Measurements from ENCODE around the gene GGA3. TPM values are rescaled to one million over a fixed set of nuclear protein-coding genes. Genes with fewer than 3 reads are reported as not detected.
A peak's percentile ranks its signal among the peaks of the same experiment; 100 is the strongest.

The GGA3 gene
- total RNA-seq, 1 donor = 14.2 TPM

- DNase-seq (ENCODE audit: low read depth) = no peak
- TF ChIP-seq, protein P1, sequence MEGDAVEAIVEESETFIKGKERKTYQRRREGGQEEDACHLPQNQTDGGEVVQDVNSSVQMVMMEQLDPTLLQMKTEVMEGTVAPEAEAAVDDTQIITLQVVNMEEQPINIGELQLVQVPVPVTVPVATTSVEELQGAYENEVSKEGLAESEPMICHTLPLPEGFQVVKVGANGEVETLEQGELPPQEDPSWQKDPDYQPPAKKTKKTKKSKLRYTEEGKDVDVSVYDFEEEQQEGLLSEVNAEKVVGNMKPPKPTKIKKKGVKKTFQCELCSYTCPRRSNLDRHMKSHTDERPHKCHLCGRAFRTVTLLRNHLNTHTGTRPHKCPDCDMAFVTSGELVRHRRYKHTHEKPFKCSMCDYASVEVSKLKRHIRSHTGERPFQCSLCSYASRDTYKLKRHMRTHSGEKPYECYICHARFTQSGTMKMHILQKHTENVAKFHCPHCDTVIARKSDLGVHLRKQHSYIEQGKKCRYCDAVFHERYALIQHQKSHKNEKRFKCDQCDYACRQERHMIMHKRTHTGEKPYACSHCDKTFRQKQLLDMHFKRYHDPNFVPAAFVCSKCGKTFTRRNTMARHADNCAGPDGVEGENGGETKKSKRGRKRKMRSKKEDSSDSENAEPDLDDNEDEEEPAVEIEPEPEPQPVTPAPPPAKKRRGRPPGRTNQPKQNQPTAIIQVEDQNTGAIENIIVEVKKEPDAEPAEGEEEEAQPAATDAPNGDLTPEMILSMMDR (IDR thresholded peaks at IDR 0.05; ENCODE audit: insufficient read depth, low read depth, low read length) = no peak
- no peak overlapping the region for H3K4me3 ChIP-seq (ENCODE audit: low read depth, low read length)
These were observed 66.5 kb downstream of the GGA3 start for GRCh38 chr17:75194879-75195278.

DNA sequence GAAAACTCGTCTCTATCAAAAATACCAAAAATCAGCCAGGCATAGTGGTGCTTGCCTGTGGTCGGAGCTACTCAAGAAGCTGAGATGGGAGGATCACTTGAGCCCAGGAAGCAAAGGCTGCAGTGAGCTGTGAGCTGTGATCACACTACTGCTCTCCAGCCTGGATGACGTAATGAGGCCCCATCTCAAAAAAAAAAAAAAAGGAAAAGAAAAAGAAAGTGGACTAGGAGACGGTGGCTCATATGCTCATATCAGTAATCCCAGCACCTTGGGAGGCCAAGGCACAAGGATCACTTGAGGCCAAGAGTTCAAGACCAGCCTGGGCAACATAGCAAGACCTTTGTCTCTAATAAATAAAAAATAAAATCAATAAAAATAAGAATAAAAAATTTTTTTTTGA is 69.8 kb downstream of the GGA3 start:
- TF ChIP-seq, protein P1 (IDR thresholded peaks at IDR 0.05; ENCODE audit: insufficient read depth, low read depth, low read length) = no peak
- peak; percentile 52 for DNase-seq (ENCODE audit: low read depth)
- H3K4me3 ChIP-seq (ENCODE audit: low read depth, low read length) = no peak overlapping the region

GRCh38 chr17:75188614-75189013 is 72.8 kb downstream of the GGA3 start:
- DNase-seq (ENCODE audit: low read depth) = no peak
- TF ChIP-seq, protein P1 (IDR thresholded peaks at IDR 0.05; ENCODE audit: insufficient read depth, low read depth, low read length) = no peak
- no peak overlapping the region for H3K4me3 ChIP-seq (ENCODE audit: low read depth, low read length)

Other genes starting within 250 kb of the GGA3 start
- gene MRPL58, start 248.9 kb downstream of the GGA3 start, total RNA-seq = 23.7 and 30.6 TPM in 2 replicates
- gene ATP5PD, start 214.6 kb downstream of the GGA3 start, total RNA-seq = 275 and 323 TPM in 2 replicates
- 16.4 and 22.5 TPM in 2 replicates for gene KCTD2, start 214.4 kb downstream of the GGA3 start, total RNA-seq
- 5.6 and 6.4 TPM in 2 replicates for gene SLC16A5, start 173.7 kb downstream of the GGA3 start, total RNA-seq
- gene ARMC7, start 151.6 kb downstream of the GGA3 start, total RNA-seq = 2.6 and 3.0 TPM in 2 replicates
- gene NT5C, start 129.9 kb downstream of the GGA3 start, total RNA-seq = 40.2 and 98.2 TPM in 2 replicates
- gene JPT1, start 107.1 kb downstream of the GGA3 start, total RNA-seq = 163 and 189 TPM in 2 replicates
- 79.2 and 124 TPM in 2 replicates for gene SUMO2, start 78.6 kb downstream of the GGA3 start, total RNA-seq
- gene NUP85, start 55.9 kb downstream of the GGA3 start, total RNA-seq = 31.1 and 31.6 TPM in 2 replicates
- 57.0 and 70.8 TPM in 2 replicates for gene MRPS7, start 273 bp upstream of the GGA3 start, total RNA-seq
- 6.0 and 6.4 TPM in 2 replicates for gene MIF4GD, start 9.6 kb upstream of the GGA3 start, total RNA-seq
- 5.5 and 7.8 TPM in 2 replicates for gene SLC25A19, start 27.8 kb upstream of the GGA3 start, total RNA-seq
- 78.0 and 98.0 TPM in 2 replicates for gene GRB2, start 144.1 kb upstream of the GGA3 start, total RNA-seq
- 28.5 and 31.2 TPM in 2 replicates for gene TMEM94, start 195.0 kb upstream of the GGA3 start, total RNA-seq